Ovary (tissue), 9 donors: ENCODE data around the gene LAMB1. TPM values are rescaled to one million over a fixed set of nuclear protein-coding genes. Genes with fewer than 3 reads are reported as not detected.

Experiments
- DNase-seq, 5 donors: peaks; one replicate each; pipeline ENCODE4 v3.0.0-alpha.2; 2019 to 2020
- H3K27ac ChIP-seq, 2 donors: fragments of 200-600 bp; one replicate each; pipeline versions ENCODE4 v1.5.1 to v1.8.0; 2019 to 2022
- H3K27me3 ChIP-seq: fragments of 200-600 bp; one replicate; pipeline ENCODE4 v1.8.0; 2022
- H3K36me3 ChIP-seq: fragments of 200-600 bp; sonication (generic); one replicate; pipeline ENCODE4 v1.5.1; 2019
- H3K4me1 ChIP-seq: one replicate; pipeline ENCODE4 v1.8.1; 2013; ENCODE audit warnings: mild to moderate bottlenecking, moderate library complexity; ENCODE audit not compliant: insufficient read depth
- H3K4me3 ChIP-seq: fragments of 200-600 bp; sonication (generic); one replicate; pipeline ENCODE4 v1.5.1; 2017
- H3K9me3 ChIP-seq, 2 donors: fragments of 200-600 bp in 1 of 2; sonication (generic) in 1 of 2; one replicate each; pipeline versions ENCODE4 v1.5.1 to v1.8.1; 2013 to 2019; ENCODE audit warnings: mild to moderate bottlenecking in 1 of 2, moderate library complexity in 1 of 2
- EP300 ChIP-seq: sonication (generic); formaldehyde crosslinking; IDR thresholded peaks from one replicate; pipeline ENCODE4 v1.6.1; 2017; ENCODE audit warnings: antibody characterized with exemption
- POLR2A ChIP-seq: fragments of 450-650 bp; IDR thresholded peaks from one replicate; pipeline ENCODE4 v1.6.1; 2017; ENCODE audit warnings: antibody characterized with exemption, mild to moderate bottlenecking, moderate library complexity
- WGBS, 3 donors: extraction: QIAGEN DNeasy Blood & Tissue Kit in 1 of 3; methylation state at CpG; one replicate each; pipeline versions ENCODE4 v1.1.5 to v1.1.7; 2013 to 2017; 5-methylcytosine and 5-hydroxymethylcytosine counted together
- intact Hi-C, 4 donors: fragments of 100-400 bp; cut with DNase I; formaldehyde crosslinking; loops; one replicate each; pipeline versions ENCODE4 v1.11.0 to v1.15.1; 2022 to 2023
- polyA plus RNA-seq, 2 donors: library from polyadenylated mRNA; stranded (reverse); fragments of 200-250 nt in 1 of 2; fragments of 350-450 nt in 1 of 2; fragmentation: Illumina TruSeq in 1 of 2; extraction: RNeasy Lipid Tissue Mini Kit (QIAGEN cat#74804) in 1 of 2; gene quantifications; one replicate each; pipeline ENCODE4 v1.2.3, GENCODE V29; 2013 to 2014
- total RNA-seq, 7 donors: library from RNA; depleted of rRNA in 2 of 7; stranded (reverse); fragments of >200 nt in 2 of 7; fragmentation: NEBNext Ultra II Directional in 3 of 7; extraction: Animal tissue kit (Norgen Biotek cat#: 25700) in 3 of 7; gene quantifications; one replicate each; pipeline versions ENCODE4 v1.1.0 to v1.2.4, GENCODE V29; 2016 to 2023
- TF ChIP-seq, protein P1 (sequence below), 3 donors: fragments of 450-650 bp in 2 of 3; fragments of 200-600 bp in 1 of 3; IDR thresholded peaks; one replicate each; pipeline versions ENCODE4 v1.5.1 to v1.8.0; 2016 to 2022; ENCODE audit warnings: antibody characterized with exemption in 3 of 3, mild to moderate bottlenecking in 1 of 3
- donor health status: DM: no; HTN: no; CAD: no; lungs with moderate emphysema.
- donor health status: DM: no; HTN: no; CAD: no.
- donor health status: Bipolar disorder and iron deficiency.
- donor health status: DM: yes; HTN: yes; CAD: no.
- donor health status: DM: no; HTN: no; CAD: no.
- donor health status: DM: yes; HTN: yes; CAD: no.

LAMB1 gene
- total and polyA plus RNA-seq, 9 donors = 10.2 to 151 (median 65.0) TPM

DNA sequence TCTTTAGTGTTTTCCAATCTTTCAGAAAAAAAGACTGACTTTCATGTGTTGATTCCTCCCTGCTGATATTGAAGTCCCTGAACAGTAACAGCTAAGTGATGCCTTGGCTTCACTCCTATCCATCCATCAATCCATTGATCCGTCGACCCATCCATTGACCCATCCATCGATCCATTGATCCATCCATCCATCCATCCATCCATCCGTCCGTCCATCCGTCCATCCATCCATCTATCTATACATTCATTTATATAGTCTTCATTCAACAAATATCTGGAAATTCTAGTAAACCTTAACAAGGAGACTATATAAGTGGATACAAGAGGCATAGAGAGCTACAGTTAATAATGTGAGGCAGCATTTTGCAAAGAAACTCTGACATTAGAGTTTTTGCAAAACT, 21.6 kb upstream of the LAMB1 start:
- DNase-seq = no peak
- WGBS, 3 donors = 90 to 97% (median 96%) methylated on average over 6 of the region's 6 CpGs
- TF ChIP-seq, protein P1, sequence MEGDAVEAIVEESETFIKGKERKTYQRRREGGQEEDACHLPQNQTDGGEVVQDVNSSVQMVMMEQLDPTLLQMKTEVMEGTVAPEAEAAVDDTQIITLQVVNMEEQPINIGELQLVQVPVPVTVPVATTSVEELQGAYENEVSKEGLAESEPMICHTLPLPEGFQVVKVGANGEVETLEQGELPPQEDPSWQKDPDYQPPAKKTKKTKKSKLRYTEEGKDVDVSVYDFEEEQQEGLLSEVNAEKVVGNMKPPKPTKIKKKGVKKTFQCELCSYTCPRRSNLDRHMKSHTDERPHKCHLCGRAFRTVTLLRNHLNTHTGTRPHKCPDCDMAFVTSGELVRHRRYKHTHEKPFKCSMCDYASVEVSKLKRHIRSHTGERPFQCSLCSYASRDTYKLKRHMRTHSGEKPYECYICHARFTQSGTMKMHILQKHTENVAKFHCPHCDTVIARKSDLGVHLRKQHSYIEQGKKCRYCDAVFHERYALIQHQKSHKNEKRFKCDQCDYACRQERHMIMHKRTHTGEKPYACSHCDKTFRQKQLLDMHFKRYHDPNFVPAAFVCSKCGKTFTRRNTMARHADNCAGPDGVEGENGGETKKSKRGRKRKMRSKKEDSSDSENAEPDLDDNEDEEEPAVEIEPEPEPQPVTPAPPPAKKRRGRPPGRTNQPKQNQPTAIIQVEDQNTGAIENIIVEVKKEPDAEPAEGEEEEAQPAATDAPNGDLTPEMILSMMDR (IDR thresholded peaks at IDR 0.05) = no peak
- TF ChIP-seq EP300 (no peak), POLR2A (no peak)
- Histone ChIP-seq H3K36me3 (no peaks in the 10 kb centered on the region), H3K9me3 (no peaks in the 10 kb centered on the region), H3K4me1 (peaks cover 3% of the 10 kb centered on the region), H3K4me3 (no peak overlapping the region), H3K27me3 (no peaks in the 10 kb centered on the region), H3K27ac (no peak overlapping the region)
- intact Hi-C loops = no loop called here

DNA sequence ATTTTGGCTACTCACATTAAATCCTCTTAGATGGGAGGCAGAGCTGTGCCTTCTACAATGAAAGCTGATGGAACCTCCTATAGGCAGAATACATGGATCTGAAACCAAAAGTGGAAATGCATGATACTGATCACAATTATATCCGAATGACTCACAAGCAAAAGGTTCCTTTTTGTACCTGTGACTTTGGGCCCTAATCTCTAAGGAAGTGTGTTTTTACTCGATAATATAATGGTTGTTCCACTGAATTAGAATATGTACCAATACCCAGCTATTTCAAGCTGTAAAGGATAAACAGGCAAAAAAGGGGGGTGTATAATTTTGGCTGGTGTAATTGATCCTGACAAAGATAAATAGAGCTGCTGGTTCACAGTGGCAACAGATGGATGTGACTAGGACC, 17.6 kb upstream of the LAMB1 start:
- TF ChIP-seq, protein P1 (IDR thresholded peaks at IDR 0.05) = no peak
- TF ChIP-seq EP300 = no peak
- TF ChIP-seq POLR2A = no peak
- intact Hi-C loops = no loop called here
- peaks cover 3% of the 10 kb centered on the region for H3K4me1 ChIP-seq
- WGBS, 3 donors = 82 to 92% (median 84%) methylated on average over 2 of the region's 2 CpGs
- no peaks in the 10 kb centered on the region for H3K9me3 ChIP-seq
- no peak overlapping the region for H3K4me3 ChIP-seq
- DNase-seq = no peak
- H3K36me3 ChIP-seq = no peaks in the 10 kb centered on the region
- H3K27me3 ChIP-seq = no peaks in the 10 kb centered on the region
- H3K27ac ChIP-seq = no peak overlapping the region

GRCh38 chr7:108018668-108019067, 15.7 kb upstream of the LAMB1 start:
- H3K27ac ChIP-seq = no peak overlapping the region
- TF ChIP-seq, protein P1 (IDR thresholded peaks at IDR 0.05) = no peak
- TF ChIP-seq POLR2A = no peak
- no peaks in the 10 kb centered on the region for H3K27me3 ChIP-seq
- peaks cover 3% of the 10 kb centered on the region for H3K4me1 ChIP-seq
- no peaks in the 10 kb centered on the region for H3K9me3 ChIP-seq
- intact Hi-C loops = no loop called here
- no peak overlapping the region for H3K4me3 ChIP-seq
- DNase-seq = no peak
- no peaks in the 10 kb centered on the region for H3K36me3 ChIP-seq
- 95 to 100% (median 96%) methylated on average over 4 of the region's 4 CpGs for WGBS, 3 donors

- intact Hi-C loops = no loop called here
- no peak for TF ChIP-seq EP300
- no peak for TF ChIP-seq POLR2A
- TF ChIP-seq, protein P1 (IDR thresholded peaks at IDR 0.05) = no peak
- no peaks in the 10 kb centered on the region for H3K36me3 ChIP-seq
- DNase-seq = no peak
- no peak overlapping the region for H3K27ac ChIP-seq
- H3K27me3 ChIP-seq = no peaks in the 10 kb centered on the region
- 87 to 92% (median 88%) methylated on average over 4 of the region's 4 CpGs for WGBS, 3 donors
- H3K9me3 ChIP-seq = no peaks in the 10 kb centered on the region
- H3K4me1 ChIP-seq = peaks cover 1% of the 10 kb centered on the region
- H3K4me3 ChIP-seq = no peak overlapping the region
These were observed 14.8 kb upstream of the LAMB1 start for GRCh38 chr7:108017776-108018151.
